H1 (cell line): ENCODE results near the gene SLC25A11. TPM values are rescaled to one million over a fixed set of nuclear protein-coding genes. Genes with fewer than 3 reads are reported as not detected.
A peak's percentile ranks its signal among the peaks of the same experiment; 100 is the strongest.

Source experiments
- POLR2AphosphoS5 ChIP-seq: IDR thresholded peaks from 2 replicates; pipeline ENCODE4 v1.6.1; 2011; ENCODE audit warnings: low read depth, low read length
- polyA plus RNA-seq, 7 experiments: library from polyadenylated mRNA; depleted of rRNA in 3 of 7; stranded (reverse) in 5 of 7; unstranded in 2 of 7; fragments of >200 nt in 5 of 7; fragments of 200-250 nt in 2 of 7; gene quantifications; 1 replicate in 5 of 7; 2 replicates in 1 of 7; 4 replicates in 1 of 7; pipeline versions ENCODE4 v1.2.1 to v1.2.3, GENCODE V29; 2011 to 2013; ENCODE audit warnings: missing spikeins in 2 of 7, mixed read lengths in 2 of 7
- total RNA-seq: library from RNA; stranded (reverse); fragmentation: NEBNext Ultra II Directional; extraction: Animal tissue kit (Norgen Biotek cat#: 25700); gene quantifications from 2 replicates; pipeline ENCODE4 v1.2.1, GENCODE V29; 2021
- TF ChIP-seq, protein P1 (sequence below): fragments of 300-600 bp; sonication (generic); IDR thresholded peaks from 2 replicates; pipeline ENCODE4 v1.7.1; 2012; ENCODE audit warnings: low read length, moderate library complexity, mild to moderate bottlenecking, inconsistent platforms; ENCODE audit not compliant: insufficient replicate concordance

The SLC25A11 gene
- total and polyA plus RNA-seq, 2 of the 8 experiments (the other 6 are each of a cell fraction or from before 2014, with no cell fraction given), result 55.9 to 97.0 TPM

DNA sequence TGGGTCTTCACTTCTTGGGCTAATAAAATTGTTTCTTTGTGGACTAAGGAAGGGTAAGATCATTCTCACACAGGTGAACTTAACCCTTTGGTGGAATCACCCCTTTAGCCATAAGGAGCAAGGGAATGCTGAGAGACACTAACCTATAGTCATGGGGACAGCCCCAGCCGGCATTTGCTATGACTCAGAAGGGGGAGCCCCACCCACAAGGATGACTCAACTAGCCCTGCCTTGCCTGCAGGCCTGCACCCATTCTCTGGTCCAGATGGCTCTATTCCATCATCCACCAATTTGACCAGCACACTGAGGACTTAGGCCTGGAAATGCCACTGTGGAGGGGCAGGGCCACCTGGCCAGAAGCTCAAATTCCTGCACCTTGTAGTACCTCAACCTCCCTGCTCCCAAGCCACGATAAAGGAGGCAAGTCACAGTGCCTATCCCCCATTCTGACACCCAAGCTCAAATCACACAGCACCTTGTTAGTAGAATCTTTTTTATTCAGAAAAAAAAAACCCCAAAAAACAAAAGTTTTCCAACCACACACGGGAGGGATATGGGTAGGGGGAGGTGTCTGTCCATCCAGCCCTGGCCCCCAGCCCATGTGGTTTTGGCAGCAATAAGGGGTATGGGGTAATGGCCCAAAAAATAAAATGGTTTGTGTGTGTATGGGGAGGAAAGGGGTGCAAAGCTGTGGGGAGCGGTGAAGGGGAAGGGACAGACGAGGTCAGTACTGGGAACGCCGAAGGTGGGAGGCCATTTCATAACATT lies 5.5 kb upstream of the SLC25A11 start (continued):
- TF ChIP-seq, protein P1, sequence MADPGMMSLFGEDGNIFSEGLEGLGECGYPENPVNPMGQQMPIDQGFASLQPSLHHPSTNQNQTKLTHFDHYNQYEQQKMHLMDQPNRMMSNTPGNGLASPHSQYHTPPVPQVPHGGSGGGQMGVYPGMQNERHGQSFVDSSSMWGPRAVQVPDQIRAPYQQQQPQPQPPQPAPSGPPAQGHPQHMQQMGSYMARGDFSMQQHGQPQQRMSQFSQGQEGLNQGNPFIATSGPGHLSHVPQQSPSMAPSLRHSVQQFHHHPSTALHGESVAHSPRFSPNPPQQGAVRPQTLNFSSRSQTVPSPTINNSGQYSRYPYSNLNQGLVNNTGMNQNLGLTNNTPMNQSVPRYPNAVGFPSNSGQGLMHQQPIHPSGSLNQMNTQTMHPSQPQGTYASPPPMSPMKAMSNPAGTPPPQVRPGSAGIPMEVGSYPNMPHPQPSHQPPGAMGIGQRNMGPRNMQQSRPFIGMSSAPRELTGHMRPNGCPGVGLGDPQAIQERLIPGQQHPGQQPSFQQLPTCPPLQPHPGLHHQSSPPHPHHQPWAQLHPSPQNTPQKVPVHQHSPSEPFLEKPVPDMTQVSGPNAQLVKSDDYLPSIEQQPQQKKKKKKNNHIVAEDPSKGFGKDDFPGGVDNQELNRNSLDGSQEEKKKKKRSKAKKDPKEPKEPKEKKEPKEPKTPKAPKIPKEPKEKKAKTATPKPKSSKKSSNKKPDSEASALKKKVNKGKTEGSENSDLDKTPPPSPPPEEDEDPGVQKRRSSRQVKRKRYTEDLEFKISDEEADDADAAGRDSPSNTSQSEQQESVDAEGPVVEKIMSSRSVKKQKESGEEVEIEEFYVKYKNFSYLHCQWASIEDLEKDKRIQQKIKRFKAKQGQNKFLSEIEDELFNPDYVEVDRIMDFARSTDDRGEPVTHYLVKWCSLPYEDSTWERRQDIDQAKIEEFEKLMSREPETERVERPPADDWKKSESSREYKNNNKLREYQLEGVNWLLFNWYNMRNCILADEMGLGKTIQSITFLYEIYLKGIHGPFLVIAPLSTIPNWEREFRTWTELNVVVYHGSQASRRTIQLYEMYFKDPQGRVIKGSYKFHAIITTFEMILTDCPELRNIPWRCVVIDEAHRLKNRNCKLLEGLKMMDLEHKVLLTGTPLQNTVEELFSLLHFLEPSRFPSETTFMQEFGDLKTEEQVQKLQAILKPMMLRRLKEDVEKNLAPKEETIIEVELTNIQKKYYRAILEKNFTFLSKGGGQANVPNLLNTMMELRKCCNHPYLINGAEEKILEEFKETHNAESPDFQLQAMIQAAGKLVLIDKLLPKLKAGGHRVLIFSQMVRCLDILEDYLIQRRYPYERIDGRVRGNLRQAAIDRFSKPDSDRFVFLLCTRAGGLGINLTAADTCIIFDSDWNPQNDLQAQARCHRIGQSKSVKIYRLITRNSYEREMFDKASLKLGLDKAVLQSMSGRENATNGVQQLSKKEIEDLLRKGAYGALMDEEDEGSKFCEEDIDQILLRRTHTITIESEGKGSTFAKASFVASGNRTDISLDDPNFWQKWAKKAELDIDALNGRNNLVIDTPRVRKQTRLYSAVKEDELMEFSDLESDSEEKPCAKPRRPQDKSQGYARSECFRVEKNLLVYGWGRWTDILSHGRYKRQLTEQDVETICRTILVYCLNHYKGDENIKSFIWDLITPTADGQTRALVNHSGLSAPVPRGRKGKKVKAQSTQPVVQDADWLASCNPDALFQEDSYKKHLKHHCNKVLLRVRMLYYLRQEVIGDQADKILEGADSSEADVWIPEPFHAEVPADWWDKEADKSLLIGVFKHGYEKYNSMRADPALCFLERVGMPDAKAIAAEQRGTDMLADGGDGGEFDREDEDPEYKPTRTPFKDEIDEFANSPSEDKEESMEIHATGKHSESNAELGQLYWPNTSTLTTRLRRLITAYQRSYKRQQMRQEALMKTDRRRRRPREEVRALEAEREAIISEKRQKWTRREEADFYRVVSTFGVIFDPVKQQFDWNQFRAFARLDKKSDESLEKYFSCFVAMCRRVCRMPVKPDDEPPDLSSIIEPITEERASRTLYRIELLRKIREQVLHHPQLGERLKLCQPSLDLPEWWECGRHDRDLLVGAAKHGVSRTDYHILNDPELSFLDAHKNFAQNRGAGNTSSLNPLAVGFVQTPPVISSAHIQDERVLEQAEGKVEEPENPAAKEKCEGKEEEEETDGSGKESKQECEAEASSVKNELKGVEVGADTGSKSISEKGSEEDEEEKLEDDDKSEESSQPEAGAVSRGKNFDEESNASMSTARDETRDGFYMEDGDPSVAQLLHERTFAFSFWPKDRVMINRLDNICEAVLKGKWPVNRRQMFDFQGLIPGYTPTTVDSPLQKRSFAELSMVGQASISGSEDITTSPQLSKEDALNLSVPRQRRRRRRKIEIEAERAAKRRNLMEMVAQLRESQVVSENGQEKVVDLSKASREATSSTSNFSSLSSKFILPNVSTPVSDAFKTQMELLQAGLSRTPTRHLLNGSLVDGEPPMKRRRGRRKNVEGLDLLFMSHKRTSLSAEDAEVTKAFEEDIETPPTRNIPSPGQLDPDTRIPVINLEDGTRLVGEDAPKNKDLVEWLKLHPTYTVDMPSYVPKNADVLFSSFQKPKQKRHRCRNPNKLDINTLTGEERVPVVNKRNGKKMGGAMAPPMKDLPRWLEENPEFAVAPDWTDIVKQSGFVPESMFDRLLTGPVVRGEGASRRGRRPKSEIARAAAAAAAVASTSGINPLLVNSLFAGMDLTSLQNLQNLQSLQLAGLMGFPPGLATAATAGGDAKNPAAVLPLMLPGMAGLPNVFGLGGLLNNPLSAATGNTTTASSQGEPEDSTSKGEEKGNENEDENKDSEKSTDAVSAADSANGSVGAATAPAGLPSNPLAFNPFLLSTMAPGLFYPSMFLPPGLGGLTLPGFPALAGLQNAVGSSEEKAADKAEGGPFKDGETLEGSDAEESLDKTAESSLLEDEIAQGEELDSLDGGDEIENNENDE, result no peak
- TF ChIP-seq POLR2AphosphoS5, result peak; percentile 95; the same call in 1 of the 2 replicates
